C4-2B (cell line): Measurements from ENCODE around the gene ZKSCAN5.
"Not testable (repeated sequence)": the region's sequence is repeated elsewhere in the genome, so short reads cannot be mapped to it uniquely, and the experiment has no call there.

Experiments used
- H3K27ac ChIP-seq: fragments of 450-650 bp; 2 replicates; pipeline ENCODE4 v1.5.1; 2017
- ZFX ChIP-seq: fragments of 450-650 bp; IDR thresholded peaks from 2 replicates; pipeline ENCODE4 v1.6.1; 2017
- TF ChIP-seq, protein P1 (sequence below): fragments of 450-650 bp; conservative IDR thresholded peaks from 2 replicates; pipeline ENCODE4 v1.5.1; 2017; ENCODE audit warnings: mild to moderate bottlenecking

ZKSCAN5 gene

DNA sequence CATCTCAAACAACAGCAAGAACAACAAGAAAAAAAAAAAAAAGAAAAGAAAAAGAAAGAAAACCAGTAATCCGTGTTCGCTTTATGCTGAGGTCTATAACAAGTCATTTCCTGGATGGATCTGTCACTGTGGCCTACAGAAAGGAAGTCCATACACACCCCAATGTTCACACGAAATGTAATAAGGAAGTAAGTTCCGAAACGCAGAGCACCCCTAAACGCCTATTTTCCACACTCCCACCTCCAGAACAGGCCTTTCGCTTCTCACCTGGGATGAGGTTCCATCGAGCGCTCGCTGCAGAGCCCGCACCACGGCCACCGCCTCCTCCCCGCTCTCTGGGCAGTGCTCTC, 5.1 kb upstream of the ZKSCAN5 start:
- H3K27ac ChIP-seq = peak overlapping the region; percentile 72
- TF ChIP-seq ZFX = no peak
- TF ChIP-seq, protein P1, sequence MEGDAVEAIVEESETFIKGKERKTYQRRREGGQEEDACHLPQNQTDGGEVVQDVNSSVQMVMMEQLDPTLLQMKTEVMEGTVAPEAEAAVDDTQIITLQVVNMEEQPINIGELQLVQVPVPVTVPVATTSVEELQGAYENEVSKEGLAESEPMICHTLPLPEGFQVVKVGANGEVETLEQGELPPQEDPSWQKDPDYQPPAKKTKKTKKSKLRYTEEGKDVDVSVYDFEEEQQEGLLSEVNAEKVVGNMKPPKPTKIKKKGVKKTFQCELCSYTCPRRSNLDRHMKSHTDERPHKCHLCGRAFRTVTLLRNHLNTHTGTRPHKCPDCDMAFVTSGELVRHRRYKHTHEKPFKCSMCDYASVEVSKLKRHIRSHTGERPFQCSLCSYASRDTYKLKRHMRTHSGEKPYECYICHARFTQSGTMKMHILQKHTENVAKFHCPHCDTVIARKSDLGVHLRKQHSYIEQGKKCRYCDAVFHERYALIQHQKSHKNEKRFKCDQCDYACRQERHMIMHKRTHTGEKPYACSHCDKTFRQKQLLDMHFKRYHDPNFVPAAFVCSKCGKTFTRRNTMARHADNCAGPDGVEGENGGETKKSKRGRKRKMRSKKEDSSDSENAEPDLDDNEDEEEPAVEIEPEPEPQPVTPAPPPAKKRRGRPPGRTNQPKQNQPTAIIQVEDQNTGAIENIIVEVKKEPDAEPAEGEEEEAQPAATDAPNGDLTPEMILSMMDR = no peak

DNA sequence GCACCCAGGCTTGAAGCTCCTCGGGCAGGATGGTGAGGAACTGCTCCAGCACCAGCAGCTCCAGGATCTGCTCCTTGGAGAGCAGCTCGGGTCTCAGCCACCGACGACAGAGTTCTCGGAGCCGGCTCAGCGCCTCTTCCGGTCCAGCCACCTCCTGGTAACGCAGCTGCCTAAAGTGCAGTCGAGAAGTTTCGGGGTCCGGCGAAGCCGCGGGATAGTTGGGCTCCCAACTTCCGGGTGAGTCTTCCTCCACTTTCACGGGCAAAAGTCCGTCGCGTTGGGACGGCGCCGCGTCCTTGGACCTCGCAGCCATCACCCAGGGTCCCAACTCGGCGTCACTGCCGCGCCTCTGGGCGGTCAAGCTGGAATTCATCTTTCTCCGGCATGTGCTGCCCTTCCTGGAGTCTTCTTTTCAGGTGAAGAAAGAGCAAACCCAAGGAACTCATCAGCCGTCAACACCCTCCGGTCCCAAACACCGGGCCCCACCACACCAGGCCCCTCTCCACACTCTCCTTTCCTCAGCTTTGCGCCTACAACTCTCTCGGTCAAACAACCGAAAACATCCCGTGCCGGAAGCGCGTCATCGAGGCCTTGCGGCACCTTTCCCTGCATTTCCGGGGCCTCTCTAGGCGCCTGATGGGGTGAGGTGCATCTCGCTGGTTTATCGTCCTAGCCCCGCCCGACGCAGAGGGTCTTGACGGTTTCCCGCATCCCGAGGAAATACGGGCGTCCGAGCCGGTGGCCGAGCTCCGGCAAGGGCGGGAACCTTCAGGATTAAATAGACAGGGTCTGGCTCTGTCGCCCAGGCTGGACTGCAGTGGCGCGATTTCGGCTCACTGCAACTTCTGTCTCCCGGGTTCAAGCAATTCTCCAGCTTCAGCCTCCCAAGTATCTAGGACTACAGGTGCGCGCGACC, 4.5 kb upstream of the ZKSCAN5 start, which contains the start of gene ZNF394:
ZNF394 (minus strand) TSS at position 561 of the 916 bp plus-strand sequence; CDS start at position 373, 188 bp downstream.
- H3K27ac ChIP-seq = peak within 1 kb of the TSS; percentile 72
- TF ChIP-seq, protein P1 = no peak
- peak; percentile 62; the same call in 1 of the 2 replicates for TF ChIP-seq ZFX

DNA sequence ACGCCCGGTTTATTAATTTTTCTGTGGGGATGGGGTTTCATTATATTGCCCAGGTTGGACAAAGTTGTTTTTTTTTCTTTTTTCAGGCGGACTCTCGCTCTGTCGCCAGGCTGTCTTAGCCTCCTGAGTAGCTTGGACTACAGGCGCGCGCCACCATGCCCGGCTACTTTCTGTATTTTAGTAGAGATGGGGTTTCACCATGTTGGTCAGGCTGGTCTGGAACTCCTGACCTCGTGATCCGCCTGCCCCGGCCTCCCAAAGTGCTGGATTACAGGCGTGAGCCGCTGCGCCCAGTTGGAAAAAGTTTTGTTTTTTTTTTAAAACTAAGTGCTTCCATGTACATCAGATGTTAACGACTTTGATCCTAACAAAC, 3.8 kb upstream of the ZKSCAN5 start:
- peak overlapping the region; percentile 72 for H3K27ac ChIP-seq
- no peak for TF ChIP-seq ZFX
- TF ChIP-seq, protein P1 = no peak

DNA sequence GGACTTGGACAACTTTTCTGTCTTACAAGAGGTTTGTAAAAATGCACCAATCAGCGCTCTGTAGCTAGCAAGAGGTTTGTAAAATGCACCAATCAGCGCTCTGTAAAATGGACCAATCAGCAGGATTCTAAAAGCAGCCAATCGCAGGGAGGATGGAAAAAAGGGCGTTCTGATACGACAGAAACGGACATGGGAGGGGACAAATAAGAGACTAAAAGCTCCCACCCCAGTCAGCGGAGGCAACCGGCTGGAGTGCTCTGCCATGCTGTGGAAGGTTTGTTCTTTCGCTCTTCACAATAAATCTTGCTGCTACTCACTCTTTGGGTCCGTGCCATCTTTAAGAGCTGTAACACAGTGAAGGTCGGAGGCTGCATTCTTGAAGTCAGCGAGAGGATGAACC, 3.2 kb upstream of the ZKSCAN5 start:
- not testable (repeated sequence) for H3K27ac ChIP-seq

DNA sequence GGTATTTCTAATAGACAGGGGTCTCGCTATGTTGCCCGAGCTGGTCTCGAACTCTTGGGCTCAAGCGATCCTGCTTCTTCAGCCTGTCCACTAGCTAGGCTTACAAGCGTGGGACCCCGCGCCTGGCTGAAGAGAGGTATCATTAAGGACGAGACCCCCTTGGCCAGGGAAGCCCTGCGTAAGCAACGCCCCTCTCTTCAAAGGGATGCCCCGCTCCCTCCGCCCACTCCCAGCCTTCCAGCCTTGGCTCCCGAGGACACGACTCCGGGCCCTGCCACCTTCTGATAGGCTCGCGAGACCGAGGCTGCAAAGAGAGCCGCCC, 220 bp upstream of the ZKSCAN5 start:
- peak overlapping the region; percentile 71 for H3K27ac ChIP-seq
- TF ChIP-seq, protein P1 = no peak
- TF ChIP-seq ZFX = no peak

DNA sequence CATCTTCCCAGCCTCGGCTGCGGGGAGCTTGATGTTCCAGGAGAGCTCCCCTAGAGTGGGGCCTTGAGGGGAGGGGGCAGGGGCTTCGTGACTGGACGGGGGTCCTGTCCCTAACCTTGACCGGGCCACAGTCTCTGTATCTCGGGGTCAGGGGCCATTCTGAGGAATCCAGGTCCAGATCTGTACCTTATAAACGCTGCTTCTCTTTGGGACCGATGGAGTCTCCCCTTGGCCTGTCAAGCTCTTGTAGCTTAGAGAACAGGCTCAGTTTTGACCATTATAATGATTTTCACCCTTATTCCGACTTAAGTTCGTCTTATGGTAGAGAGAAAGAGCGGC, 831 bp downstream of the ZKSCAN5 start:
- no peak for TF ChIP-seq ZFX
- peak overlapping the region; percentile 71 for H3K27ac ChIP-seq

DNA sequence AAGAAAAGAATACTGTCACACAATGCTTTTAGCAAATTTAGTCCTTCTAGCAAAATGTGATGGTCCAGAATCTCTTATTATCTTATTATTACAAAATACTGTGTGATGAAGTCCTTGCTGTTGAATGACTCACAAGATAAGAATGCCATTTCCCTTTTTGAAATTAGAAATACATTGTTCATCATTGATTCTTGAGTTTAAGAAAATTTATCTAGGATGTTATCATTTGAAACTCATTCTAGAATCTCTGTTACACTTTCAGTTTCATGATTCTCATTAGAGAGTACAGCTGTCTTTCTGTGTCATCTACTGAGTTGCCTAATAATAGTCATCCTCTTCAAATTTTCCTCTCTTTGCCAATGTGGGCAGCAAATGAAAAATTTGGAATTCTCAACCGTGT, 9.6 kb downstream of the ZKSCAN5 start:
- TF ChIP-seq, protein P1 = no peak
- TF ChIP-seq ZFX = no peak
- H3K27ac ChIP-seq = no peak overlapping the region

DNA sequence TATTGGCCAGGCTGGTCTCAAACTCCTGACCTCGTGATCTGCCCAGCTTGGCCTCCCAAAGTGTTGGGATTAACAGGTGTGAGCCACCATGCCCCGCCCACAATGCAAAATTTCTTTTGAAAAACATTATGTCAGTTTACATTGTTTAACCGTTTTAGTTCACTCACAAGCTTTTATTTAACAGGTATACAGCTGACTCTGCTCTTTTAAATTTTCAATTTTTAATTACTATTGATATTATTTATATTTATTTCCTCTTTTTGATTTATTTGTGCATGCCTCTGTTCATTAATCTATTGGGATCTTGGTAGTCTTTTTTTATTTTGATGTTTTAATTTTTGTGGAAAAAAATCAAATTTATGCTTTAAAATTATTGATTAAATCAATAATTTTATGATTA, 16.9 kb downstream of the ZKSCAN5 start:
- TF ChIP-seq, protein P1 = no peak
- TF ChIP-seq ZFX = no peak
- H3K27ac ChIP-seq = no peak overlapping the region
